ENCODE measurements around the gene NEUROD2. TPM values are rescaled to one million over a fixed set of nuclear protein-coding genes. Genes with fewer than 3 reads are reported as not detected.

Gene NEUROD2
- total RNA-seq, 1 donor from 2014 or later, result not detected

DNA sequence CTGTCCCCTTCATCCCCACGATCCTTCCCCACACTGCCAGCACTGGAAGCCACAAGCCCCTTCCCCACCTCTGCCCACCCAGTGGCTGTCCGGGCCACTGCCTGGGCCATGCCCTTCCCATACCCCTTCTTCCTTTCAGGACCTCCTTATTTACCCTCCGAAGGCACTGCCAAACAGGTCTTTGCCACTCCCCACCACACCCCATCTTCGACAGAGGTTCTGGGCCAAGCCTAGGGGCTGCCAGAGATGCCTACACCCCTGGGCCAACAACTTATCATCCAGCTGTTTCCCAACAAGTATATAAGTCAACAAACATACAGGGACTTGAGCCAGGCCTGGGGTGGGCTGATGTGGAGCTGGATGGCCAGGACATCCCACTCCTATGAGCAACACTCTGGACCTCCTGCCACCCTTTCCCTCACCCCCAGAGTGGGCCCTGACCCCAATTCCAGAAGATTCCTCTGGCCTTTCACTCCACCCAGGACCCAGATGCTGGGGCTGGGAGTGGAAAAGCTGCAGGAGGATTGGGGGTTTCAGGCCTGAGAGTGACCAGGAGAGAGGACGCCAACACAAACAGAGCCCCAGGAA, 17.6 kb upstream of the NEUROD2 start:
- TF ChIP-seq, protein P1, sequence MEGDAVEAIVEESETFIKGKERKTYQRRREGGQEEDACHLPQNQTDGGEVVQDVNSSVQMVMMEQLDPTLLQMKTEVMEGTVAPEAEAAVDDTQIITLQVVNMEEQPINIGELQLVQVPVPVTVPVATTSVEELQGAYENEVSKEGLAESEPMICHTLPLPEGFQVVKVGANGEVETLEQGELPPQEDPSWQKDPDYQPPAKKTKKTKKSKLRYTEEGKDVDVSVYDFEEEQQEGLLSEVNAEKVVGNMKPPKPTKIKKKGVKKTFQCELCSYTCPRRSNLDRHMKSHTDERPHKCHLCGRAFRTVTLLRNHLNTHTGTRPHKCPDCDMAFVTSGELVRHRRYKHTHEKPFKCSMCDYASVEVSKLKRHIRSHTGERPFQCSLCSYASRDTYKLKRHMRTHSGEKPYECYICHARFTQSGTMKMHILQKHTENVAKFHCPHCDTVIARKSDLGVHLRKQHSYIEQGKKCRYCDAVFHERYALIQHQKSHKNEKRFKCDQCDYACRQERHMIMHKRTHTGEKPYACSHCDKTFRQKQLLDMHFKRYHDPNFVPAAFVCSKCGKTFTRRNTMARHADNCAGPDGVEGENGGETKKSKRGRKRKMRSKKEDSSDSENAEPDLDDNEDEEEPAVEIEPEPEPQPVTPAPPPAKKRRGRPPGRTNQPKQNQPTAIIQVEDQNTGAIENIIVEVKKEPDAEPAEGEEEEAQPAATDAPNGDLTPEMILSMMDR (IDR thresholded peaks at IDR 0.05; ENCODE audit: insufficient read depth, low read length, poor library complexity, severe bottlenecking), result no peak
- DNase-seq (ENCODE audit: low read depth), result no peak
- Histone ChIP-seq H3K27me3 (ENCODE audit: control insufficient read depth, insufficient read depth, low read length) (peaks cover 68% of the 10 kb centered on the region), H3K36me3 (ENCODE audit: control insufficient read depth, insufficient read depth, low read length) (no peaks in the 10 kb centered on the region), H3K4me3 (ENCODE audit: low read depth, low read length) (no peak overlapping the region)

DNA sequence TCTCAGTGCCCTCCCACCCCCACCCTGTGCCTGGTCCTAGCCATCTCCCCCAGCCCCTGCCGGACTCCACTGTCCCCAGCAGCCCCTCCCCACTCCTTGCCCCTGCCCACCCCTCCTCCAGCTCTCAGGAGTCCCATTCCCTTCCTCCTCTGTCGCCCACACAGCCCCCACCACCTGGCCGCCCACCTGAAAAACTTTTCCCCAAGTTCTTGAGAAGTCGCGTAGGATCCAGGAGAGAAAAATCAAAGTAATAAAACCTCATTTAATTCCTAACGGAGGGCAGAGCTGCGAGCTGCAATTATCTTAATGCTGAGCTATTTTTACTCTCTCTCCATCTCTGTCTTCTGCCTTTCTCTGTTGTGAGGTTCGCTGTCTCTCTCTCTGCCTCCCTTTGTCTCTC, 16.6 kb upstream of the NEUROD2 start:
- peaks cover 67% of the 10 kb centered on the region for H3K27me3 ChIP-seq (ENCODE audit: control insufficient read depth, insufficient read depth, low read length)
- TF ChIP-seq, protein P1 (IDR thresholded peaks at IDR 0.05; ENCODE audit: insufficient read depth, low read length, poor library complexity, severe bottlenecking), result no peak
- no peaks in the 10 kb centered on the region for H3K36me3 ChIP-seq (ENCODE audit: control insufficient read depth, insufficient read depth, low read length)
- DNase-seq (ENCODE audit: low read depth), result no peak
- H3K4me3 ChIP-seq (ENCODE audit: low read depth, low read length), result no peak overlapping the region

DNA sequence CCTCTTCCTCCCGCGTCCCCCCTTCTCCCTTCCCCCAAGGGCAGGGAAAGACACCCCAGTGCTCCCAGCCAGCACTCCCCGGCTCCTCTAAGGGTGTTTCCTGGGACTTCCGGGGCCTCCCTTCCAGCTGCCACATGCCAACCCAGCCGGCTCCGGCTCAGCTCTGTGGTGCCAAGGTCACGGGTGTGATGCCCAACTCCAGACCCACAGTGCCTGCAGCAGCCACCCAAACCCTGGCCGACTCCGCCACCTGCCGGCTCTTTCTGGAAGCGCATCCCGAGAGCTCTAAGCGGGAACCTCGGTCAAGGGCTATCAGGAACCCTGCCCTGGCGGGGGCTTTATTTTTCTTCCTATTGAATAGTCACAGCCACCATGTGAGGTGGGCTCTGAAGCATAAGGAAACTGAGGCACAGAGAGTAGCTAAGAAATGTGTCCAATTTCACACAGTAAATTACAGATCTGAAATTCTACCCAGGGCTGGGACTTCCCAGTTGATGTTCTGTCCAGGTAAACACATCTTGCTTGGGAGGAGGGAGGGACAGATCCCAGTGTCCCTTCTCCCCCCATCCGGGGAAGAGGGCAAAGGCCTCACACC, 15.7 kb upstream of the NEUROD2 start:
- Histone ChIP-seq H3K36me3 (ENCODE audit: control insufficient read depth, insufficient read depth, low read length) (no peaks in the 10 kb centered on the region), H3K4me3 (ENCODE audit: low read depth, low read length) (no peak overlapping the region), H3K27me3 (ENCODE audit: control insufficient read depth, insufficient read depth, low read length) (peaks cover 67% of the 10 kb centered on the region)
- no peak for DNase-seq (ENCODE audit: low read depth)
- TF ChIP-seq, protein P1 (IDR thresholded peaks at IDR 0.05; ENCODE audit: insufficient read depth, low read length, poor library complexity, severe bottlenecking), result peak; percentile 96

DNA sequence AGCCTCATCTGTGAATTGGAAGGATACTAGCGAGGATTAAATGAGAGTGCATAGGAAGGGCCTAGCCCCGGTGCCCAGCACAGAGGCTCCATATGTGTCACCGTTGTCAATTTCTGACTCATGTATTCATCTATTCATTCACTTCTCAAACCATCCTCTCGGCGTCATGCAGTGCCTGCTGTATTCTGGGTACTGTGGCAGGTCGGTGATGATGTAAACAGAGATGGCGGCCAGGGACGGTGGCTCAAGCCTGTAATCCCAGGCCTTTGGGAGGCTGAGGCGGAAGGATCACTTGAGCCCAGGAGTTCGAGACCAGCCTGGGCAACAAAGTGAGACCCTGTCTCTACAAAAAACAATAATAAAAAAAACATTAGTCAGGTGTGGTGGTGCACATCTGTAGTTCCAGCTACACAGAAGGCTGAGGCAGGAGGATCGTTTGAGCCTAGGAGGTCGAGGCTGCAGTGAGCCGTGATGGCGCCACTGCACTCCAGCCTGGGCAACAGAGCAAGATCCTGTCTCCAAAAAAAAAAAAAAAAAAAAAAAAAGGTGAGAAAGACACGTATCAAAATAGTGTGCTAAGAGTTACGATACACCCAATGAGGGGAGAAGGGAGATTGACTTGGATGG, 14.8 kb upstream of the NEUROD2 start:
- TF ChIP-seq, protein P1 (IDR thresholded peaks at IDR 0.05; ENCODE audit: insufficient read depth, low read length, poor library complexity, severe bottlenecking), result no peak
- no peak for DNase-seq (ENCODE audit: low read depth)
- H3K4me3 ChIP-seq (ENCODE audit: low read depth, low read length), result no peak overlapping the region
- H3K27me3 ChIP-seq (ENCODE audit: control insufficient read depth, insufficient read depth, low read length), result peaks cover 61% of the 10 kb centered on the region
- no peaks in the 10 kb centered on the region for H3K36me3 ChIP-seq (ENCODE audit: control insufficient read depth, insufficient read depth, low read length)

DNA sequence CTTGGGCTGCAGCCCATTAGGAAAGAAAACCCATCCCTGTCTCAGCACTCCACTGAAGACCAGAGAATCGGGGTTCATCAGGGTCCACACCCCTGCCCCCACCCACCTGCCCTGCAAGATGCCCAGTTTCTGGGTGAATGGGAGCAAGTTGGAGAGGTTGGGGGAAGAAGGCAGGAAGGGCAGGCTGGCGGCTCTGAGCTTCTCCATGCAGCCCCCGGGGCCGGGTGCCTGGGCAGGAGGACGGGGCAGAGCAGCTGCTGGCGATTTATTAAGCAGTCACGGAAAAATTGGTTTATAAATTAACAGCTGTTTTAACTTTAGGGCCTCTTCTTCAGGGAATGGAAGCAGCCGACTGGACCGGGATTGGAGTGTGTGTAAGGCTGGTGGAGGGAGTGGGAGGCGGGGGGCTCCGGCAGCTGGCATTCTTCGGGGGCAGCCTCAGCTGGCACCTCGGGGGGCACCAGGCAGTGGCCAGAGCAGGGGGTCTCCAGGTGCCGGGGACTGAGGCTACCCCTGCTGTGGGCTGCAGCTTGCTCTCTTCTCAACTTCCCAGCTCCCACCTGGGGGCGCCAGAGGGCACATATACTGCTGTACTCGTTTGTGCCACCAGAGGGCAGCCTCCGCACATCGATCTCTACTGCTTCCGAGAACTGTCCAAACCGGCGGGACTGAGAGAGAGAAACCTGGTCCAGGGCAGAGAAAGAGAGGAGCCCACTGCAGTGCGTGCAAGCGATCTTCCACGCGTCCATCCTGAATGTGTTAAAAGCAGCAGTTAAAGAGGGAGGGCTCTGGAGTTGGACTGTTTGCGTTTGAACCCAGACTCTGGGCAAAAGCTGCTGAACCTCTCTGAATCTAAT, 14.0 kb upstream of the NEUROD2 start:
- H3K4me3 ChIP-seq (ENCODE audit: low read depth, low read length), result no peak overlapping the region
- DNase-seq (ENCODE audit: low read depth), result no peak
- no peaks in the 10 kb centered on the region for H3K36me3 ChIP-seq (ENCODE audit: control insufficient read depth, insufficient read depth, low read length)
- H3K27me3 ChIP-seq (ENCODE audit: control insufficient read depth, insufficient read depth, low read length), result peaks cover 61% of the 10 kb centered on the region
- TF ChIP-seq, protein P1 (IDR thresholded peaks at IDR 0.05; ENCODE audit: insufficient read depth, low read length, poor library complexity, severe bottlenecking), result peak; percentile 100
